Neural crest cell (in vitro differentiated cells): ENCODE measurements around the gene FBLIM1. TPM values are rescaled to one million over a fixed set of nuclear protein-coding genes. Genes with fewer than 3 reads are reported as not detected.

ENCODE experiments used
- DNase-seq: peaks from one replicate; pipeline ENCODE4 v3.0.0; 2021; ENCODE audit warnings: low read depth, mixed read lengths, low spot score
- H3K27ac Mint-ChIP-seq: one replicate; pipeline ENCODE4 v1.8.0; 2021; ENCODE audit warnings: mild to moderate bottlenecking, mixed read lengths; ENCODE audit not compliant: unreplicated experiment
- H3K27me3 Mint-ChIP-seq: 2 replicates; pipeline ENCODE4 v1.8.0; 2021; ENCODE audit warnings: low read depth, mild to moderate bottlenecking, mixed read lengths
- H3K36me3 Mint-ChIP-seq: 2 replicates; pipeline ENCODE4 v1.8.0; 2021; ENCODE audit warnings: low read depth, mild to moderate bottlenecking, mixed read lengths
- H3K4me1 Mint-ChIP-seq: 2 replicates; pipeline ENCODE4 v1.8.0; 2021; ENCODE audit warnings: mixed read lengths
- H3K4me3 Mint-ChIP-seq: one replicate; pipeline ENCODE4 v1.8.0; 2021; ENCODE audit warnings: mild to moderate bottlenecking, mixed read lengths
- H3K9me3 Mint-ChIP-seq: 2 replicates; pipeline ENCODE4 v1.8.0; 2021; ENCODE audit warnings: mixed read lengths
- total RNA-seq: library from RNA; stranded (reverse); gene quantifications from 2 replicates; pipeline ENCODE4 v1.2.1, GENCODE V29; 2021
- TF ChIP-seq, protein P1 (sequence below): fragments of 200-600 bp; sonication (generic); conservative IDR thresholded peaks from 2 replicates; pipeline ENCODE4 v1.5.0; 2021; ENCODE audit warnings: antibody characterized with exemption, mild to moderate bottlenecking

FBLIM1 gene
- total RNA-seq, 1 donor from 2014 or later: 6.2 TPM

DNA sequence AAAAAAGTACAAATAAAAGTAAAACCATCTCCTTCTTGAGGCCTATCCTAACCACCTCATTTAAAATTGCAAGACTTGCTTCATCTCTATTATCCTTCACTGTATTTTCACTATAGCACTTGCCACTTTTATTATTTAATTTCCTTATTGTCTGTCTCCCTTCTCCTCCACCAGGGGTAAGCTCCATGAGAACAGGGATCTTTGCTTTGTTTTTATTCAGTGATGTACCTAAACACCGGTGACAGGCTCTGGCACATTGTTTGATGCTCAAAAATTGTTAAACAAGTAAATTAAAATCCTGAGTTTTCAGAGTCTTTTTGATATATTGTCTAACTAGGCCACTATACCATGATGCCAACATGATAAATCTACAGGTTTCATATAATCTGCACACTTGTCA lies 71.7 kb downstream of the FBLIM1 start:
- H3K27ac Mint-ChIP-seq: no peak overlapping the region
- peaks cover 40% of the 10 kb centered on the region for H3K4me1 Mint-ChIP-seq
- no peaks in the 10 kb centered on the region for H3K36me3 Mint-ChIP-seq
- no peaks in the 10 kb centered on the region for H3K9me3 Mint-ChIP-seq
- H3K27me3 Mint-ChIP-seq: no peaks in the 10 kb centered on the region
- TF ChIP-seq, protein P1, sequence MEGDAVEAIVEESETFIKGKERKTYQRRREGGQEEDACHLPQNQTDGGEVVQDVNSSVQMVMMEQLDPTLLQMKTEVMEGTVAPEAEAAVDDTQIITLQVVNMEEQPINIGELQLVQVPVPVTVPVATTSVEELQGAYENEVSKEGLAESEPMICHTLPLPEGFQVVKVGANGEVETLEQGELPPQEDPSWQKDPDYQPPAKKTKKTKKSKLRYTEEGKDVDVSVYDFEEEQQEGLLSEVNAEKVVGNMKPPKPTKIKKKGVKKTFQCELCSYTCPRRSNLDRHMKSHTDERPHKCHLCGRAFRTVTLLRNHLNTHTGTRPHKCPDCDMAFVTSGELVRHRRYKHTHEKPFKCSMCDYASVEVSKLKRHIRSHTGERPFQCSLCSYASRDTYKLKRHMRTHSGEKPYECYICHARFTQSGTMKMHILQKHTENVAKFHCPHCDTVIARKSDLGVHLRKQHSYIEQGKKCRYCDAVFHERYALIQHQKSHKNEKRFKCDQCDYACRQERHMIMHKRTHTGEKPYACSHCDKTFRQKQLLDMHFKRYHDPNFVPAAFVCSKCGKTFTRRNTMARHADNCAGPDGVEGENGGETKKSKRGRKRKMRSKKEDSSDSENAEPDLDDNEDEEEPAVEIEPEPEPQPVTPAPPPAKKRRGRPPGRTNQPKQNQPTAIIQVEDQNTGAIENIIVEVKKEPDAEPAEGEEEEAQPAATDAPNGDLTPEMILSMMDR: peak; percentile 40
- H3K4me3 Mint-ChIP-seq: peak overlapping the region; percentile 65
- DNase-seq: no peak

DNA sequence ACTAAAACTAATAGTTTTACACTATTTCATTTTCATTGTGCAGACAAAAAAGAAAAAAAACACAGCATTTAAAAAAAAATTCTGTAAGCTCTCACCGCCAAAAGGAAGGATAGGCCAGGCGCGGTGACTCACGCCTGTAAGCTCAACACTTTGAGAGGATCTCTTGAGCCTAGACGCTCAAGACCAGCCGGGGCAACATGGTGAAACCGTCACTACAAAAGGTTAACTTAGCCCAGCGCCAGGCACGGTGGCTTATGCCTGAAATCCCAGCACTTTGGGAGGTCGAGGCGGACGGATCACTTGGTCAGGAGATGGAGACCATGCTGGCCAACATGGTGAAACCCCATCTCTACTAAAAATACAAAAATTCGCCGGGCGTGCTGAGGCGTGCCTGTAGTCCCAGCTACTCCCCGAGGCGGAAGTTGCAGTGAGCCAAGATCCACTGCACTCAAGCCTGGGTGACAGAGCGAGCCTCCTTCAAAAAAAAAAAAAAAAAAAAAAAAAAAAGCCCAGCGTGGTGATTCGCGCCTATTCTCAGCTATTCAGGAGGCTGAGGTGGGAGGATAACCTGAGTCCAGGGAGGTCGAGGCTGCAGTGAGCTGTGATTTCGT lies 74.6 kb downstream of the FBLIM1 start:
- no peaks in the 10 kb centered on the region for H3K9me3 Mint-ChIP-seq
- H3K4me1 Mint-ChIP-seq: peaks cover 50% of the 10 kb centered on the region
- H3K36me3 Mint-ChIP-seq: peaks cover 2% of the 10 kb centered on the region
- peaks cover 6% of the 10 kb centered on the region for H3K27me3 Mint-ChIP-seq
- H3K4me3 Mint-ChIP-seq: peak overlapping the region; percentile 96
- H3K27ac Mint-ChIP-seq: no peak overlapping the region
- DNase-seq: no peak
- TF ChIP-seq, protein P1: no peak

DNA sequence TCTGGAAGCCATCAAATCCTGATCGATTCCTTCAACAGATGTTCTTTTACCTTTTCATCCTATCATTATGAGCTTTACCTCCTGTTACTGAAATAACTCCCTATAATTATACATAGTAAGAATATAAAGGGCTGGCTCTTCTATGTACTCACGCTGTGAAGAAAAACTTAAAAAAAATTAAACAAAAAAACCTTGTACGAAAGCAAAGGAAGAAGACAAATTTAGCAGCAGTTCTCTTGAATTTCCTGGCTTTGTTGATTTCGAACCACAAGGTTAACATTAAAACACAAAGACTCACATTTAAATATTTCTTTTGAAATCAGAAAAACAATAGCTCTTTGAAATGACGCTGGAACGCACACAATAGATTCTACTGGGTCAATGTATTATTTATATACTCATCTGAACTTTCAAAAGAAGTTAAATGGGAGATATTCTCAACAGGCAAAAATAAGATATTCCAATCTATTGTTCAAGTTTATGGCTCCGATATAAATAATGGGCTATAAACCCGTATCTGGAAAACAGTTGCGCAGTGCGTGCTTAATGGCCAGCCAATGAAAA lies 75.3 kb downstream of the FBLIM1 start:
- DNase-seq: no peak
- peaks cover 50% of the 10 kb centered on the region for H3K4me1 Mint-ChIP-seq
- TF ChIP-seq, protein P1: no peak

DNA sequence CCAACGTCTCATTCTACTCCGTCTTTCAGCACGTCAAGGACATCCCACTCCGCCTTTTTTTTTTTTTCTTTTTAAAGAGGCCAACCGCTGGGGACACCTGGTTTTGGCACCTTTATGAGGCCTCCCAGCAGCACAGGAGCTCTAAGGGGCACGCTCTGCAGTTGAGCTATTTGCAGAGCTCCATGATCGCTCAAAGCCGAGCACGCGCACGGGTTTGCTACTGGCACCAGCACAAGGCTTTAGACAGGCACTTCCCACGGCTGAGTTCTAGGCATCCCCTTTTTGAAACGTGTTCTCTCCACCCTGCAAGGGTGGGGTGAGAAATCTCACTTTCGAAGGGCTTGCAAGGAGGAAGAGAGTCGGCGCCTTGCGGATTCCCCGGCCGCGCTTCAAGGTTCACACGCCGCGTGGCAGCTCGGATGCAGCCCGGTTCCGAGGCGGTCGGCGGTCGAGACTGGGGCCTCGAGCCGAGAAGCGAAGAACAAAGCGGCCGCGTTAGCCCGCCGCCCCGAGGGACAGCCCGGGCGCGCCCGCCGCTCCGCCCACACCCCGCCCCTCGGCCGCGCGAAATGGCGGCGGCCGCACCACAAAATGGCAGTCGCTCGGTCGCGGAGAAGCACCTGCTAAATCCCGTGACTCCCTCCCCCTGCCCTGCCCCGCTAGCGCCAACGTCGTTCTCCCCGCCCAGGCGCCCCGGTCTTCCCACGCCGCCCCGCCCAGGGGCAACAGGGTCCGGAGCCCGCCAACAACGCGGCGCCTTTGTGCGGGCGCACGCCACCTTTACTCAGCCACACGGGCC lies 76.0 kb downstream of the FBLIM1 start:
- H3K27me3 Mint-ChIP-seq: peaks cover 6% of the 10 kb centered on the region
- peak; percentile 80 for DNase-seq
- peaks cover 50% of the 10 kb centered on the region for H3K4me1 Mint-ChIP-seq
- peak overlapping the region; percentile 99 for H3K27ac Mint-ChIP-seq
- H3K4me3 Mint-ChIP-seq: peak overlapping the region; percentile 96
- H3K9me3 Mint-ChIP-seq: no peaks in the 10 kb centered on the region
- TF ChIP-seq, protein P1: no peak
- peaks cover 2% of the 10 kb centered on the region for H3K36me3 Mint-ChIP-seq

More for the DNA sequence above, 75.3 kb downstream of the FBLIM1 start:
- Mint-ChIP-seq H3K27ac (peak overlapping the region; percentile 97), H3K9me3 (no peaks in the 10 kb centered on the region), H3K36me3 (peaks cover 2% of the 10 kb centered on the region), H3K27me3 (peaks cover 6% of the 10 kb centered on the region), H3K4me3 (peak overlapping the region; percentile 96)

DNA sequence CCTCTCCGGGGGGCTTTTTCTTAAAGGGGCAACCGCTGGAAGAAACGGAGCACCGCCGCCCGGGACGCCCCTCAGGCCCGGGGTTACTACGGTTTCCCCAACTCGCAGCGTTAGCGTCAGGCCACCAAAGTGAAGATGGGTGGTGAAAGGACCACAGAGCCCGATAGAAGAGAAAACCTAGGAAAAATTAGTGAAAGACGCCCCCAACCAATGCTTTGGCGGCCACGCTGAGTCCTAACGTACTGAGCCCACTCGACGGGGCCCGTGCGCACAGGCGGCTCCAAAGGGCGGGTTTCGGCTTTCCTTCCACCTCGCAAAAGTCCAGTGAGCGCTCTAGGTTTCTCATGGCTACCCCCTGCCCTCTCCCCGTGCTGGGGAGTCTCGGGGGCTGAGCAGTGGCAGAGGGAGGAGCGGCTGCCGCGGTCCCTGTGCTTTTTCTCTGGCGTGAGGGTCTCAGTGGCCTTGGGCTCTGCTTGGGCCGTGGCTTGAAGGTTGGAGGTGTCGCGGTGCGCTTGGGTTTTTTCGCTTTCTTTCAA lies 76.7 kb downstream of the FBLIM1 start:
- no peak for DNase-seq
- peak overlapping the region; percentile 99 for H3K27ac Mint-ChIP-seq
- TF ChIP-seq, protein P1: no peak
- H3K9me3 Mint-ChIP-seq: no peaks in the 10 kb centered on the region
- H3K4me1 Mint-ChIP-seq: peaks cover 44% of the 10 kb centered on the region
- H3K4me3 Mint-ChIP-seq: peak overlapping the region; percentile 96
- H3K36me3 Mint-ChIP-seq: peaks cover 2% of the 10 kb centered on the region
- peaks cover 6% of the 10 kb centered on the region for H3K27me3 Mint-ChIP-seq
